ENCODE results near the gene CACNA1C.

CACNA1C gene

DNA sequence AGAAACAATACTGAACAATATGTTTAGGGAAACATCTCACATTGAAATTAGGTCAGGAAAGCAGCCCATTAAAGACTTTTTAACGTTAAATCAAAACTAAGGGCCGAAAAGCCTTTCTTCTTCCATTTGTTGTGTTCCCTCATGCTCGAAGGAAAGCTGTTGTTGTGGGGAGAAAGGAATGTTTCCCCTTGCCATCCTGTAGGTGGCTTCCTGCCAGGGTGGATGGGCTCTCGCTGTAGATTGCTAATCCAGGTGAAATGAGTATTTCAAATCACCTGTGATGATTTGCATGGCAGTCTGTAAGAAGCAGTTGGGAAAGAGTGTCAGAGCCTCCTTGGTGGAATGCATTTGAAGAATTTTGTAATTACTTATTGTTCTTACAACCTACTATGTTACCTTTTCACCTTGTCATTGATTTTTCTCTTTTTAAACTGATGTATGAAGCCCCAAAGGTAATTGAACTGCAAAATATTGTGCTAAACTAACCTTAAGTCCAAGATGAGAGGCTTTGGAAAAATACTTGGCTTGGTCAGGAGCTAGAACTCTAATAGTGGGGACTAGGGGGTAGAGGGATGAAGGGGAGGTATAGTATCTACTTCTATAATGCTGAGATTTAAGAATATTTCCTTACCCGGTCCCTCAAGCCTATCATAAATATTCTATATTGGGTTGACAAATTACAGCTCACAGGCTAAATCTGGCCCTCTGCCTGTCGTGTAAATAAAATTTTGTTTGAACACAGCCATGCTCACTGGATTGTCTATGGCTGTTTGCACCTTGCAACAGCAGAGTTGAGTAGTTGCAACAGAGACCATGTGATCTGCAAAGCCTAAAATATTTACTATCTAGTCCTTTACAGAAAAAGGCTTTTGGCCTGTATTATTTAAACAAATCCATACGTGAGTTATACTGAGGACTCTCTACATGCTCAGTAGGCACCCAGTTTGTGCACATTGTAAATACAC, 40.9 kb upstream of the CACNA1C start:
- TF ChIP-seq, protein P1, sequence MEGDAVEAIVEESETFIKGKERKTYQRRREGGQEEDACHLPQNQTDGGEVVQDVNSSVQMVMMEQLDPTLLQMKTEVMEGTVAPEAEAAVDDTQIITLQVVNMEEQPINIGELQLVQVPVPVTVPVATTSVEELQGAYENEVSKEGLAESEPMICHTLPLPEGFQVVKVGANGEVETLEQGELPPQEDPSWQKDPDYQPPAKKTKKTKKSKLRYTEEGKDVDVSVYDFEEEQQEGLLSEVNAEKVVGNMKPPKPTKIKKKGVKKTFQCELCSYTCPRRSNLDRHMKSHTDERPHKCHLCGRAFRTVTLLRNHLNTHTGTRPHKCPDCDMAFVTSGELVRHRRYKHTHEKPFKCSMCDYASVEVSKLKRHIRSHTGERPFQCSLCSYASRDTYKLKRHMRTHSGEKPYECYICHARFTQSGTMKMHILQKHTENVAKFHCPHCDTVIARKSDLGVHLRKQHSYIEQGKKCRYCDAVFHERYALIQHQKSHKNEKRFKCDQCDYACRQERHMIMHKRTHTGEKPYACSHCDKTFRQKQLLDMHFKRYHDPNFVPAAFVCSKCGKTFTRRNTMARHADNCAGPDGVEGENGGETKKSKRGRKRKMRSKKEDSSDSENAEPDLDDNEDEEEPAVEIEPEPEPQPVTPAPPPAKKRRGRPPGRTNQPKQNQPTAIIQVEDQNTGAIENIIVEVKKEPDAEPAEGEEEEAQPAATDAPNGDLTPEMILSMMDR (IDR thresholded peaks at IDR 0.05; ENCODE audit: low read depth, low read length): no peak

DNA sequence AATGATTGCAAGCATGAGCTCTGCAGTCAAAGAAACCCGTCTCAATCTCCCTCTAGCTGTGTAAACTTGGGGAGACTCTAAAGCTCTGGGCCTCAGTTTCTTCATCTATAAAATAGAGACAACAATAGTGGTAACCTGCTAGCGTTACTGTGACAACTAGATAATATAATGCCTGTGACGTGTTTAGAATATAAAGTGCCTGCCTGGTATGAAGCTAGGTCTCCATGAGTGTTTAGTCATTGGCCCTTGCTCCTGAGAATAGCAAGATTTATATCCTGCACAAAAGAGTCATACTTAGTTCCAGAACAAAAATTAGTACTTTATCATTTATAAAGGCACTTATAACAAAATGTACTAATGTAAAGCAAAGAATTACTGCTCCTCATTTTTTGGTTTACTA, 39.7 kb upstream of the CACNA1C start:
- TF ChIP-seq, protein P1 (IDR thresholded peaks at IDR 0.05; ENCODE audit: low read depth, low read length): no peak

More for the DNA sequence above, 40.9 kb upstream of the CACNA1C start:
- H3K4me3 ChIP-seq (replicated peaks in 1 of 2; ENCODE audit: low read depth in 2 of 2, low read length in 2 of 2): no peak overlapping the region
- DNase-seq (ENCODE audit: low read depth in 2 of 2): no peak

DNA sequence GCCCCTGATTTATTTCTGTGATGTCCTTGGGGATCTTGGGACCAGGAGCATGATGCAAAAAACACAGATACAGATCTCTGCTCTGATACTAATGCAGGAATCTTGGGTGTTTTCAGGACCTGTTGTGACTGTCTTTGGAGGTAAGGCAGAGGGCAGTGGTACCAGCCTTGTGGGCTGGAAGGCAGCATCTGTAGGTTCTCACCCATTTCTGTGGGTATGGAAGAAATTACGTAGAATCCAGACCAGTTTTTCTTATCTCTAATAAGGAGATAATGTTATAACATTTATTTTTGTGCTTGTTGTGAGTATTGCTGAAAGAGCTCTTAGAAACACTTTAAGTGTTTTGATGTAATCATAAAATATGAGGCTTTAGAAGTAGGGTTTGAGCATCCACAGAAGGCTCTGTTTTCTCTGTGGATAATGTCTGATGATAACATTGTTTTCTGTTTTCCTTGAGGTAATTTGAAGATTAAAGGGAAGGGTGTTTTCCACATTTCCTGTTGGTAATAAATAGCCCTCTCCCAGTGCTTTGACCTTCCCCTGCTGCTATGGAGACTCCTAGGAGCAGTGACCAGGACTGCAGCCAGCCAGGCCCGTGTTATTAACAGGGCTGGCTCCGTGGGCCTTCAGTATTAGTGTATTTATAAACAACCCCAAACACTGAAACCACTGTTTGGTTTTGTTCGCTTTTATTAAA, 39.1 kb upstream of the CACNA1C start:
- TF ChIP-seq, protein P1 (IDR thresholded peaks at IDR 0.05; ENCODE audit: low read depth, low read length): no peak
- DNase-seq (ENCODE audit: low read depth in 2 of 2): peak in 1 of 2 donors; percentile 62
- H3K4me3 ChIP-seq (replicated peaks in 1 of 2; ENCODE audit: low read depth in 2 of 2, low read length in 2 of 2): no peak overlapping the region

More for the DNA sequence above, 39.7 kb upstream of the CACNA1C start:
- no peak overlapping the region for H3K4me3 ChIP-seq (replicated peaks in 1 of 2; ENCODE audit: low read depth in 2 of 2, low read length in 2 of 2)
- DNase-seq (ENCODE audit: low read depth in 2 of 2): no peak

DNA sequence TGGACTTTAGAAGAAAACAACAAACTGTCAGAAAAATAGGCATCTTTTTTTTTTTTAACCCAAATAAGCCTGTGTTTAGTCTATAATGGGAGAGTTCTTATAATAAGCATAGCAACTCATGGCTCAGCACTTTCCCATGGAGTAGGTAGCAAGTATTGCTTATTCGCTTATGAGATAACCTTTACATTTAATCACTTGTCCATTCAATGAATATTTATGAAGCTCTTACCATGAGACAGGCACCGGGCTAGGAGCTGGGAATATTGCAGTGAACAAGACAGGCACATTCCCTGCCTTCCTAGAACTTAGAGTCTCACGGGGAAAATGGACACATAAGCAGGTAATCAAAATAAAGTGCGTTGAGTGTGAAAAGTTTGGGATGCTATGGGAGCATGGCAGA, 38.6 kb upstream of the CACNA1C start:
- no peak for DNase-seq (ENCODE audit: low read depth in 2 of 2)
- no peak overlapping the region for H3K4me3 ChIP-seq (replicated peaks in 1 of 2; ENCODE audit: low read depth in 2 of 2, low read length in 2 of 2)
- TF ChIP-seq, protein P1 (IDR thresholded peaks at IDR 0.05; ENCODE audit: low read depth, low read length): no peak

DNA sequence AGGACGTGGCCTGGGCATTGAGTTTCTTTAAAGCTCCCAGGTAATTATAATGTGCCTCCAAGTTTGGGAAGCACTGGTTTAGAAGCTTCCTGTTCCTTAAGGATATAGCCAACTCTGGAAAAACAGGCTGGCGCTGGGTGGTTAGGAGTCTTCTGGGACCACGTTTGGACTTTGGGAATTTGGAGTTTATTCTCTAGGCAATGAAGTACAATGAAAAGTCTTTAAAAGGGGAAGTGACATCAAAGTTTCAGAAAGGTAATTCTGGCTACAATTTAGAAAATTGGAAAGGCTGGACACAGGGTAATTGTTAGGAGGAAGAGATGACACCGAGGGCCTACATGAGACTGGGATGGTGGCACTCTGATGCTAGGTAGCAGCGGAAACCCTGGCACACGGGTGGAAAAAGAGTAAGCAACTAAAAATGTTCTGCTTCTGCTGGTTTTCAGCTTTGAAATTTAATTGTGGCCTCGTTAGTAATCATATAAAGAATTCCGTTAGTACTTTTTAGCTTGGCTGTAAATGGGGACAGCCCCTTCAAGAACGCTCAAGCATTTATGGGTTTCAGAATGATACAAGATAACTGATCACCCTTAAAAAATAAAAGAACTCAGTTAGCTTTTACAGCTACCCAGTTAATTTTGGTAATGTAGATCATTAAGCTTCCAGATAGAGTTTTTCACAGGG, 35.8 kb upstream of the CACNA1C start:
- no peak overlapping the region for H3K4me3 ChIP-seq (replicated peaks in 1 of 2; ENCODE audit: low read depth in 2 of 2, low read length in 2 of 2)
- no peak for DNase-seq (ENCODE audit: low read depth in 2 of 2)
- TF ChIP-seq, protein P1 (IDR thresholded peaks at IDR 0.05; ENCODE audit: low read depth, low read length): no peak

DNA sequence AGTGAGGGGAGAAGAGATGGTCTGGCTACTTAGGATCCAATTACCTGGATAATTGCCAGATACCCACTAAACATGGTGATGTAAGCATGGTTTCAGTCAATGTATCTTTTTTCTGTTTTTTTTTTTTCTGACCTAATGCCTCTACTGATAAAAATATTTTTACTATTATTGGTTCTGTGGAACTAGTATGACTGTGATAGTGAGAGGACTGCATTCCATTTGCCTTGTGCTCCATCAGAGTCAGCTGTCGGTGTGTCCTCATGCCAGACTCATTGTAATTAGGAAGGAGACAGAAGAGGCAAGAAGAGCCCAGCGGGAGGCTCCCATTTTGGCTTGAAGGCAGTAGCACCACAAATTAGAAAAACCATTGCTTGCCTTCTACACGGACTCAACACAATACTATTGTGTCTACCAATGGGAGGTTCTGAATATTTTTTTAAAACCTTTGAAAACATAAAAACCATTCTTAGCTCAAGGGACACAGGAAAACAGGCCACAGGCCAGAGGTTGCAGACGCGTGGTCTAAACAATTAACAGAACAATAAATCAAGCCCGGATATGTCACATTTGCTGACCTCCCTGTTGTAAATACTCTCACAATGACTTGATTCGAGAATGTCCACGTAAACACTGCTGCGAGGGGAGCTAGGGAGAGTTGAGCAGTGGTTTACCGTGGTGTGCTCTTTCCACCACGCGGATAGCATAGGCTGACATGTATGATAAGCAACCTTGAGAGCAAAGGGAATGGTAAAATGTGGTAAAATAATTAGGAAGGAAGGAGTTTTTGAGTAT, 35.0 kb upstream of the CACNA1C start:
- TF ChIP-seq, protein P1 (IDR thresholded peaks at IDR 0.05; ENCODE audit: low read depth, low read length): no peak
- H3K4me3 ChIP-seq (replicated peaks in 1 of 2; ENCODE audit: low read depth in 2 of 2, low read length in 2 of 2): no peak overlapping the region
- no peak for DNase-seq (ENCODE audit: low read depth in 2 of 2)
